NCI-H1092 treated with DMSO at 0.1 percent for 48 hours (cell line): ENCODE data around the gene IGF2BP2.
"Not testable (repeated sequence)": the region's sequence is repeated elsewhere in the genome, so short reads cannot be mapped to it uniquely, and the experiment has no call there.

Experiments used
- DNase-seq: peaks from one replicate; lab custom pipeline; 2025; lab: John Stamatoyannopoulos, UW

IGF2BP2 gene

GRCh38 chr3:185659942-185660921 is 164.6 kb downstream of the IGF2BP2 start:
- peak; percentile 80 for DNase-seq

GRCh38 chr3:185658943-185659342 is 165.9 kb downstream of the IGF2BP2 start:
- no peak for DNase-seq

- no peak for DNase-seq
Measured at GRCh38 chr3:185658504-185658912, 166.3 kb downstream of the IGF2BP2 start.

DNA sequence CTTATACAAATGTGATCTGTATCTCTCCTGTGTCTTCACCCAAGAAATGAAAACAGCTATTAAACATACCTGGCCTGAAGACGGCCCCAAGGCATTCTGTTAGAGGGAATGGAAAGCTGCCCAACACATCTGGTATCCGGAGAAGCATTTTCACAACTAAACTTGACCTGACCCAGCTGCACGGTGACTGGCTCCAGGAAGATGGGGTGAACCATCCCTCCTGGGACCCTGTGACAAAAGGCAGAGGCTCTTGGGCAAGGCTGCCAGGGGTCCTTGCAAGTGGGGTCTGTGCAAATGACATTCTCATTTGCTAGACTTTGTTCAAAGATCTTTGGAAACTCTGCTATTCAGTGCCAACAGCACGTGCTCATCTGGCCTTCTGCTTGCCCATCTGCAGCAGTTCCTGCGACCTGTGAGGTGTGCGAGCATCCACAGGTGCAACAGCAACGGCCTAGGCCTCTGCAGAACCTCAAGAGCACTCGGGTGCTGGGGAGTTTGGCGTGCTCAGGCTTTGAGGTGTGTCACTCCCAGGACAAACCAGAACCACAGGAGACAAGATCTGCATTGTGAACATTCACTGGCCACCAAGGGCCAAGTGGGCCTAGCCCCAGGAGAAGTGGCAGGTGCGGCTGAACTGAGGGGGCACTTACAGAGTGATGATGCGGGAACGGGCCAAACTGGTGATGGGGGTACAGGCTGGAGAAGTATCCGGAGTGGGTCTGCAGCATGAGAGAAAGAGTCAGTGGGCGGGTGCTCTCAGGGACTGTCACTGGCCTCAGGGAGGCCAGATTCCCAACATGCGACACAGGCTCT is 166.9 kb downstream of the IGF2BP2 start:
- no peak for DNase-seq

GRCh38 chr3:185657211-185657610 is 167.6 kb downstream of the IGF2BP2 start:
- no peak for DNase-seq

DNA sequence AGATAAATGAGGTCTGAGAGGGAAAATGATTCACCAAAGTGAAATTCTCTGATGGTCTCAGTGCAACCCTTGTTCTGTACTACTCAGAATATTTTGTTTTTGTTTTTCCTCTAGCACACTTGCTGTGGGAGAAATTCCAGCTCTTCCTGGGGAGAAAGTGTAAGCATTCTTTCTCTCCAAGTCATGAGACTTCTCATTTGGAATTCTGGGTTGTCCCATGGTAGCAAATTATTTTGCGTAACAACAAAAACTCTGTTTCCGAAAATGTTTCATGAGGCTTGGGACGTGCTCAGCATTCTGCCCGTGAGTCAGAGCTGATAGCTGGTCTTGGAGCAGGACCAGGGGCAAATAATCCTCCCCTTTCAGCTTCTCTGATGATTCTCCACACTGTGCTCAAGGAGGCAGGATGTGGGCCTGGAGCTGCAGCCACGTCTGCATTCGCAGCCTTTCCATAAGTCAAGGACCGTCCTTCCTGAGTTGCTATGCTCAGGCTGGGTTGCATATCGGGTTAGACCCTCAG is 168.5 kb downstream of the IGF2BP2 start:
- DNase-seq, result no peak

- DNase-seq, result no peak
Measured at GRCh38 chr3:185655426-185656320, 169.2 kb downstream of the IGF2BP2 start.

DNA sequence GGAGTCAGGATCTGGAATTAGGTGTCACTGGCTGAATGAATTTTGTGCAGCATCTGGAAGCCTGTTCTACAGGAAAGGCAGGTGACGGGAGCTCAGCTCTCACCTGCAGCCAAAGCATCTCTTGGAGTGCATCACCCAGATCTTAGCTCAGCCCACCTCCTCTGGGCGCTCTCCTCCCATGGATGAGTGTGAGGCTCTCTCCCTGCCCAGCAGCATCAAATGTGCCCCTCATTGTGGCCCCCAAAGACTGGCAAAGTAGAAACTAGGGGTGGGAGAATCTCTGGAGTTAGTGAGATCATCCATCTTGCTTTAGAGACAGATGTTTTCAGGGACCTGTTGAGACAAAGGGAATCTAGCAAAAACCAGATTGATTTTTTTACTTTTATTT is 170.1 kb downstream of the IGF2BP2 start:
- no peak for DNase-seq

GRCh38 chr3:185653949-185654757 is 170.7 kb downstream of the IGF2BP2 start:
- DNase-seq, result no peak

DNA sequence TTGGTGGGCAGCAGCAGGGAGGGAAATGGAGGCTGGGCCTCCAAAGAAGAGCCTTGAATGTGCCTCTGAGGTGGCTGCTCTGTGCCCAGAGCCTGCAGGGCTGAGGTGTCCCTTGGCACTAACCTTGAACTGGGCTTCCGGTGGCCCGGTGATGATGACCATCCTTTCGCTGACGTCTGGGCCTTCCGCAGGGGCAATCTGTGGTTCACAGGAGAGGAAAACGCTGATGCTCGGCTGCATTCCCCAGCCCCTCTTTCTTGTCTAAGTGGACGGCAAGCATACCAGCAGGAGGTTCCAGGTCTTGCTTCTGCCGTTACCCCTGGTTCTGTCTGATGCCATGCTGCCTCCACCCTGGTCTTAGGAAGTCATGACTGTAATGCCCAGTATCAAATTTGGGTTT is 172.9 kb downstream of the IGF2BP2 start:
- DNase-seq, result no peak

DNA sequence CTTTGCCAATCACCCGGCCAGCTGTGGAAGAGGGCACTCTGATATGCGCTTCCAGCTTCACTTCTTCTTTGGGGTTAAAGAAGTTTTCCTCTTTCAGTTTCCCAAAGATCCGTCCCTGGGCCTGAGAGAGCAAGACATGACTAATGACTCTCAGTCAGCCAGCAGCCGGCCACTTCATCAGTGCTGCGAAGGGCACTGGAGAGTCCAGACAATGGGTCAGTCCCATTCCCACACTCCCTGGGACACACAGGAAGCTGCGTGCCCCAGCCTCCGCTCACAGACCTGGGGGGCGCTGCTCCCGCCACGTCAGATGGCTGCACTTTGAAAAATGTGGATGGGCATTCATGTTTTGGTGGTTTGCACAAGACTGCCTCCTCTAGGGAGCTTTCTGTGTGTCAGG is 175.4 kb downstream of the IGF2BP2 start:
- DNase-seq, result no peak

DNA sequence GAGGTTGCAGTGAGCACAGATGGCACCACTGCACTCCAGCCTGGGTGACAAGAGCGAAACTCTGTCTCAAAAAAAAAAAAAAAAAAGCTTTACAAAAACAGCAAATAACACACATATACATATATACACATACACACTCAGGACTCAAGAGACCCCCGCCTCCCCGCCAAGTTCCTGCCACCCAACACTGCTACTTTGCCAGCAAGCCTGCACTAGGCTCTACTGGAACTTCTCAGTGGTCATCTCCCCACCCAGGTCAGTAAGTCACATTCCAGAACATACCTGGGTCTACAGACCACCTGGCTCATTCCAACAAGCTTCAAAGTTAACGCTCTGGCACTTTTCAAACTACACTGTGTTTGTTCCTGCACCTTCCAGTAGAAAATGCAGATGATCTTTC is 176.4 kb downstream of the IGF2BP2 start:
- no peak for DNase-seq

GRCh38 chr3:185647880-185648210 is 177.0 kb downstream of the IGF2BP2 start:
- DNase-seq, result no peak

GRCh38 chr3:185647134-185647879 is 177.5 kb downstream of the IGF2BP2 start:
- DNase-seq, result no peak

DNA sequence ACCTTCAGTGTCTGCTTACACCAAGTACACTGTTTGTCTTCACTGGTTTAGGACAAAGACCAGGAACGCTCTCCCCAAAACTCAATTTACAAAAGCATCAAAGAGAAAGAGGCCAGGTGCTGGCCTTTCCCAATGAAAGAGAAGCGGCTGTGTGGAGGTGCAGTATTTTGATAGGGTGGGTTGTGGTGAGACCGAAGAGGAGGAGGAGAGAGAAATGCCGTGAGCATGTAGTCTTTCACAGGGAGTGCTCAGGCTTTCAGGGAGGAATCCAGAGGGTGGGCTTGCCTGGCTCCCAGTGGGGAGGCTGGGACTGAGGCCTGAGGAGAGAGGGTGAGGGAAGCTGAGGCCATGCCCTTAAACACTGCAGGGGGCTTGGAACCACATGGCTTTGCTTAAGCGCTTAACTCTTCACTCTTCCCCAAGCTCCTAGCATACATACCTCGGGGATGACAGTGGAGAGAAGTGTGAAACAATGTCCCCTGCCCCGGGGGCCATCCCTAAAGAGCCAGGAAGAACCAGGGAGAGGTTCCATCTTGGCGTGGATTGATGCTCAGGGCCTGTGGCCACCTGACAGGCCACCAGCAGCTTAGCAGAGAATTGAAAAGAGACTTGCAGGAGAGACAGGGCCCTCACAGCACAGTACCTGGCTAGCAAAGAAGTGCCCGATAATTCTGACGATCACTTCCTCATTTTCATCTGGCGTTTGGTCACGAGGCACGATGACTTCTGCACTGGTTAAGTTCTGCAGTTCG is 178.3 kb downstream of the IGF2BP2 start:
- no peak for DNase-seq

DNA sequence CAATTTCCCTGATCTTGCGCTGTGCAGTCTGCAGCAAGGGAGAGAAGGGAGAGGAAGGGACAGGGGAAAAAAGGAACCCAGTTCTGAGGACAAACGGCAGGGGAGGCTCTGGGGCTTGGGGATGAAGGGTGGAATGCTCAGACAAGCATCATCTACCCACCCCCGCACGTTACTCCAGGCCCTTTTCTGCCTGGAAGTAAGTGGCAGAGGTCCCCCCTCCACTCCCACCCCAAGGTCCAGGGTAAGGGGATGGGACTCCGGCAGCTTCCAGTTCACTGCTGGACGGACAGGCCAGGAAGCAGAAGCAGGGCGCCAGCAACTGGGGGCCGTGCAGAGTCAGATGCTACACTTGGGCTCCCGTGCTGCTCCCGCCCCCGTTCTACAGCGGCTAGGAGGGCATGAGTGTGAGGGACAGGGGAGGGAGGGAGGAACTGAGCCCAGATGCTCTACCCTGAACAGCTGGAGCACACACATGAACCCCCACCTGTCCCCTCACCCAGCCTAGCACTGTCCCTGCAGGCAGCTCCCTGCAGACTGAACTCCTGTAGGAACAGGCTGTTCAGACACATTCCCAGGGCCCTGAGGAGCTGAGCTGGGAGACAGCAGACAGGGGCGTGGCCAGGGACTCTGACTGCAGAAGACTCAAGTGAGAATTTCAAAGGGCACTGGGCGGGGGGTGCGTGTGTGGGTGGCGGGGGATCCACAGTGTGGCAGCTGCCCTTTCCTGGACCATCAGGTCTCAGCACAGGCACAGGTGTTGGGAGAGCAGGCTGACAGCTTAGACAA is 179.1 kb downstream of the IGF2BP2 start:
- no peak for DNase-seq

DNA sequence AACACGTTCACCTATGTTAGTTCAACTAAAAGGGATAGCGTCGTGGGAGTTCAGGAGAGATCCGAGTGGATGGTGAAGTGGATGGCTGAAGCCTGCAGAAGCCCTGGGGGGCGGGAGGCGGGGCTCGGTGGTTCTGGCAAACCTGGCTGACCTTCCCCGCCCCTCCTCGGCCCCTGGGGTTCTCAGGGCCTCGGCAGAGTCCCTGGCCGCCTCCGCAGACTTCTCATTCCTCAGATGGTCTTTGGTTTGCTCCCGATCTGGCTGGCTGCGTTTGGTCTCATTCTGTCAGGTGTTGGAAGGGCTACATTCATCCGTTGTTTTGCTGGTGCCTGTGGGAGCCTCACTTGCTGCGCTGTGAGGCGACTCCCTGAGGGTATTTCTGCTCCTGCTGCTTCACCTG is 179.7 kb downstream of the IGF2BP2 start:
- DNase-seq, result not testable (repeated sequence)

DNA sequence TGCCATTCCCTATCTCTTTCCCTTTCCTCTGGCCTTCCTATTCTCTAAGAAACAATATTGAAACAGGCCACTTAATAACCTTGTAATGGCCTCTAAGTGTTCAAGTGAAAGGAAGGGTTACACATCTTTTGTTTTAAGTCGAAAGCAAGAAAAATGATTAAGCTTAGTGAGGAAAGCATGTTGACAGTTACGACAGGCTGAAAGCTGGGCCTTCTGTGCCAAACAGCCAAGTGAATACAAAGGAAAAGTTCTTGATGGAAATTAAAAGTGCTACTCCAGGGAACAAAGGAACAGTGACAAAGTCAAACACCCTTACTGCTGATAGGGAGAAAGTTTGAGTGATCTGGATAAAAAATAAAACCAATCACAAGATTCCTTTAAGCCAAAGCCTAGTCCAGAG is 184.5 kb downstream of the IGF2BP2 start:
- no peak for DNase-seq
